ENCODE results near the gene GPC1. TPM values are rescaled to one million over a fixed set of nuclear protein-coding genes. Genes with fewer than 3 reads are reported as not detected.

Gene GPC1
- total and polyA plus RNA-seq, 10 donors, result 4.1 to 25.0 (median 15.1) TPM

DNA sequence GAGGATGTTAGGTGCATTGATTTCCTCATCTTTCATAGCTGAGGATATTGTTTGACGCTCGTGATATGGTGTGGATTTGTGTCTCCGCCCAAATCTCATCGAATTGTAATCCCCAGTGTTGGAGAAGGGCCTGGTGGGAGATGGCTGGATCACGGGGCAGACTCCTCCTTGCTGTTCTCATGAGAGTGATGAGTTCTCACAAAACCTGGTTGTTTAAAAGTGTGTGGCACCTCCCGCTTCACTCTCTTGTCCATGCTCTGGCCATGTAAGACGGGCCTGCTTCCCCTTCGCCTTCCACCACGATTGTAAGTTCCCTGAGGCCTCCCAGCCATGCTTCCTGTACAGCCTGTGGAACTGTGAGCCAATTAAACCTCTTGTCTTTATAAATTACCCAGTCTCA lies 28.4 kb upstream of the GPC1 start:
- Histone ChIP-seq H3K27me3 (replicated peaks in 1 of 7) (peaks cover 0 to under 1% (median 0%) of the 10 kb centered on the region in 7 donors), H3K27ac (no peak overlapping the region), H3K36me3 (no peaks in the 10 kb centered on the region), H3K4me1 (no peaks in the 10 kb centered on the region), H3K4me3 (no peak overlapping the region), H3K9me3 (no peaks in the 10 kb centered on the region)
- TF ChIP-seq, protein P1, sequence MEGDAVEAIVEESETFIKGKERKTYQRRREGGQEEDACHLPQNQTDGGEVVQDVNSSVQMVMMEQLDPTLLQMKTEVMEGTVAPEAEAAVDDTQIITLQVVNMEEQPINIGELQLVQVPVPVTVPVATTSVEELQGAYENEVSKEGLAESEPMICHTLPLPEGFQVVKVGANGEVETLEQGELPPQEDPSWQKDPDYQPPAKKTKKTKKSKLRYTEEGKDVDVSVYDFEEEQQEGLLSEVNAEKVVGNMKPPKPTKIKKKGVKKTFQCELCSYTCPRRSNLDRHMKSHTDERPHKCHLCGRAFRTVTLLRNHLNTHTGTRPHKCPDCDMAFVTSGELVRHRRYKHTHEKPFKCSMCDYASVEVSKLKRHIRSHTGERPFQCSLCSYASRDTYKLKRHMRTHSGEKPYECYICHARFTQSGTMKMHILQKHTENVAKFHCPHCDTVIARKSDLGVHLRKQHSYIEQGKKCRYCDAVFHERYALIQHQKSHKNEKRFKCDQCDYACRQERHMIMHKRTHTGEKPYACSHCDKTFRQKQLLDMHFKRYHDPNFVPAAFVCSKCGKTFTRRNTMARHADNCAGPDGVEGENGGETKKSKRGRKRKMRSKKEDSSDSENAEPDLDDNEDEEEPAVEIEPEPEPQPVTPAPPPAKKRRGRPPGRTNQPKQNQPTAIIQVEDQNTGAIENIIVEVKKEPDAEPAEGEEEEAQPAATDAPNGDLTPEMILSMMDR (IDR thresholded peaks at IDR 0.05 in 8 of 11, conservative IDR thresholded peaks at IDR 0.05 in 3 of 11), result no peak
- TF ChIP-seq POLR2A (IDR thresholded peaks at IDR 0.05) (no peak), POLR2AphosphoS5 (IDR thresholded peaks at IDR 0.05) (no peak)
- DNase-seq, result no peak
- WGBS, 5 donors, result 84 to 95% (median 88%) methylated on average over 9 of the region's 9 CpGs
- intact Hi-C loops (cut with DNase I; ENCODE audit: low total_unique reads), result no loop called here

DNA sequence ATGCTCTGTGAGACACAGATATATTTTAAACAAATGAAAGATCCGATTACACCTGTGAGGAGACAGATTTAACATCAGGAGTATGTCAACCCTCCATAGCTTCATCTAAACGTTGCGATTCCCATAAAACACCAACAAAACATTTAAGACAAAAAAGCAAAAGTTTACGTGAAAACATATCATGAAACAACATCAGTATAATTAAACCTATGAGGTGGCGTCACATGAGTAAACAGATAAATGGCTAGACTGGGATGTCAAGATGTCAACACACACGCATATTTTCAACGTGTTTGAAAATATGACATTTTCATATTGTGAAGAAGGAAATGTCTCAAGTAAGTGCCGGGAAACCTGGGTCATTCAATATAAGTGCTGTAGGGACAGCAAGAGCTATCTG lies 25.5 kb upstream of the GPC1 start:
- no peak for TF ChIP-seq POLR2AphosphoS5 (IDR thresholded peaks at IDR 0.05)
- no peak for TF ChIP-seq POLR2A (IDR thresholded peaks at IDR 0.05)
- TF ChIP-seq, protein P1 (IDR thresholded peaks at IDR 0.05 in 8 of 11, conservative IDR thresholded peaks at IDR 0.05 in 3 of 11), result no peak
- Histone ChIP-seq H3K27ac (no peak overlapping the region), H3K4me3 (no peak overlapping the region), H3K27me3 (replicated peaks in 1 of 7) (peaks cover 0 to 16% (median 0%) of the 10 kb centered on the region in 7 donors), H3K9me3 (no peaks in the 10 kb centered on the region), H3K36me3 (no peaks in the 10 kb centered on the region), H3K4me1 (no peaks in the 10 kb centered on the region)
- 74 to 86% (median 81%) methylated on average over 8 of the region's 8 CpGs for WGBS, 5 donors
- intact Hi-C loops (cut with DNase I; ENCODE audit: low total_unique reads), result no loop called here
- no peak for DNase-seq

DNA sequence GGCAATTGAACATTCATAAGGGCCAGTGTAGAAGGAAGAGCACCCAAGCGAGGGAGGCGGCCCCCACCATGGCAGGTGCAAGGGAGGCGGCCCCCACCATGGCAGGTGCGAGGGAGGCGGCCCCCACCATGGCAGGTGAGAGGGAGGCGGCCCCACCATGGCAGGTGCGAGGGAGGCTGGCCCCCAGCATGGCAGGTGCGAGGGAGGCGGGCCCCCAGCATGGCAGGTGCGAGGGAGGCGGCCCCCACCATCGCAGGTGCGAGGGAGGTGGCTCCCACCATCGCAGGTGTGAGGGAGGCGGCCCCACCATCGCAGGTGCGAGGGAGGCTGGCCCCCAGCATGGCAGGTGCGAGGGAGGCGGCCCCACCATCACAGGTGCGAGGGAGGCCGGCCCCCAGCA lies 24.7 kb upstream of the GPC1 start:
- H3K27ac ChIP-seq, result no peak overlapping the region
- intact Hi-C loops (cut with DNase I; ENCODE audit: low total_unique reads), result no loop called here
- no peaks in the 10 kb centered on the region for H3K9me3 ChIP-seq
- no peaks in the 10 kb centered on the region for H3K36me3 ChIP-seq
- no peaks in the 10 kb centered on the region for H3K4me1 ChIP-seq
- TF ChIP-seq POLR2A (IDR thresholded peaks at IDR 0.05) (no peak), POLR2AphosphoS5 (IDR thresholded peaks at IDR 0.05) (no peak)
- TF ChIP-seq, protein P1 (IDR thresholded peaks at IDR 0.05 in 8 of 11, conservative IDR thresholded peaks at IDR 0.05 in 3 of 11), result no peak
- H3K27me3 ChIP-seq (replicated peaks in 1 of 7), result peaks cover 0 to 16% (median 0%) of the 10 kb centered on the region in 7 donors
- no peak overlapping the region for H3K4me3 ChIP-seq
- WGBS, 5 donors, result 80 to 90% (median 88%) methylated on average over 18 to 21 of the region's 21 CpGs
- no peak for DNase-seq

DNA sequence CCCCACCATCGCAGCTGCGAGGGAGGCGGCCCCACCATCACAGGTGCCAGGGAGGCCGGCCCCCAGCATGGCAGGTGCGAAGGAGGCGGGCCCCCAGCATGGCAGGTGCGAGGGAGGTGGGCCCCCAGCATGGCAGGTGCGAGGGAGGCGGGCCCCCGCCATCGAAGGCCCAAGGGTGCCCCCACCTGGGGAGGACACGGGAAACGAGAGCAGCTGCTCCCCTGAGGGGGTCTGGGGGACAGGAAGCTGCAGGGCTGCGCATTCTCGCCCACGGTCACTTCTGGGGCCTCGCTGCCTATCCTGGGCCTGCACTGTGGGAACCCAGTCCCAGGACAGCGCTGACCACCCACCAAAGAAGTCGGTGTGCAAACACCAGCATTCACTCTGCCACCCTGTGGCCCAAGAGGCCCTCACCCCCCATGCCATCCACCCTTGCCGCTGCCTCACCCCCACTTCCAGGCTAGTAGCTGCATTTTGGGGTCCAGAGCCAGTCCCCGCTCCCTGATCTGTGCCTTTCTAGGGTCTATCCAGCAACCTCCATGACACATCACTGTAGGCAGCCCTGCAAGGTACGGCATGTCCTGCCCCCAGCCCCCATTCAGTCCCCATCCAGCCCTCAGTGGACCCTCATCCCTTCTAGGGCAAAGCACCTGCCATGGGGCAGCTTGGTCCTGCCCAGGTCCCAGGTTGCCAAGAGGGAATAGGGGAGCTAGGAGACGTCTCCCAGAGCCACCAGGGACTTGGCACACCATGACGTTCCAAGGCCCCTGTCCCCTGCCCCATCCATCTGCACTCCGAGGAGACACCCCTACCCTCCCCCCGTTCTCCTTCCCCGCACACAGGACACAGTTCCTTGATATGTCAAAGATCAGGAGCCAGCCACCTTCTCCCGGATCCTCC lies 24.0 kb upstream of the GPC1 start:
- peak; percentile 57 for DNase-seq
- no peak for TF ChIP-seq POLR2A (IDR thresholded peaks at IDR 0.05)
- TF ChIP-seq, protein P1 (IDR thresholded peaks at IDR 0.05 in 8 of 11, conservative IDR thresholded peaks at IDR 0.05 in 3 of 11), result no peak
- TF ChIP-seq POLR2AphosphoS5 (IDR thresholded peaks at IDR 0.05), result no peak
- Histone ChIP-seq H3K36me3 (no peaks in the 10 kb centered on the region), H3K9me3 (no peaks in the 10 kb centered on the region), H3K27ac (no peak overlapping the region), H3K4me3 (no peak overlapping the region), H3K4me1 (no peaks in the 10 kb centered on the region), H3K27me3 (replicated peaks in 1 of 7) (peaks cover 0 to 16% (median 0%) of the 10 kb centered on the region in 7 donors)
- intact Hi-C loops (cut with DNase I; ENCODE audit: low total_unique reads), result no loop called here
- 76 to 90% (median 86%) methylated on average over 23 to 28 of the region's 28 CpGs for WGBS, 5 donors
